GM18505 (cell line): ENCODE measurements around the gene PAPSS1.

ENCODE experiments used
- ATAC-seq: cut with Tn5 transposase; IDR thresholded peaks from one replicate; pipeline ENCODE4 v1.9.1; 2021; ENCODE audit not compliant: unreplicated experiment
- POLR2A ChIP-seq: IDR thresholded peaks from 4 replicates; pipeline ENCODE4 v1.6.1; 2011; ENCODE audit warnings: borderline replicate concordance; ENCODE audit not compliant: insufficient read depth, insufficient read length; ENCODE audit errors: extremely low read depth

PAPSS1 gene

DNA sequence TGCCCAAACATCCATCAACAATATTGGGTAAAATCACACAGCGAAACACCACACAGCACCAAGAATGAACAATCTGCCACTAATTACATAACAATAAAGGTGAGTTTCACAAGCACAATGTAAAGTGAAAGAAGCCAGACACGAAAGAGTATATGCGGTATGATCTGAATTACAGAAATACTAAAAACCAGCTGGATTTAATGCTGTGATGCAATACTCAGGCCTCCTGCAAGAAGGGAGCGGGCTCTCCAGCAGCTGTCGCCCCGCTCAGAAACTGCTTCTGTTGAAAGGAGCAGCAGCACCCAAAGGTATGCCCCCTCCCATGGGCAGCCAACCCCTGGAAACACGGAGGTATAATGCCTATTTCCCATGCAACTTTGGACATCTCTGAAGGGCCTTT is 77.0 kb downstream of the PAPSS1 start:
- no peak for ATAC-seq
- TF ChIP-seq POLR2A: no peak

DNA sequence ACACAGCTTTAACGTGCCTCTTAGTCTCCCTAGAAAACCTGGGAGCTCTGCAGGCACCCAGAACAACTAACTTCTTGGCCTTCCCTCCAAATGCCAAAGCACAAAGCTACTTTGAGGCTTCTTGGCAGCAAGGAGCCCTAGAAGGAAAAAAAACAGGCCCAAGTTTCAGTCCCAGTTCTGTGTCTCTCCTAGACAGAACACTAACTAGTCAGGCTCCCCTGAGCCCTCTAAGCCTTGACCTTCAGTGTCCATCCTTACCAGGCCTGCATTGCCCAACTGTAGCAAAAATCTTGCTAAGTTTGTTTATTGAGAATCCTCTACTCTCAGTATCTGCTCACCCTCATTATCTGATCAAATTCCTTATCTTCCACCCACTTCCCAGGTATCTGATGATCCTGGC is 79.2 kb downstream of the PAPSS1 start:
- ATAC-seq: no peak
- no peak for TF ChIP-seq POLR2A

DNA sequence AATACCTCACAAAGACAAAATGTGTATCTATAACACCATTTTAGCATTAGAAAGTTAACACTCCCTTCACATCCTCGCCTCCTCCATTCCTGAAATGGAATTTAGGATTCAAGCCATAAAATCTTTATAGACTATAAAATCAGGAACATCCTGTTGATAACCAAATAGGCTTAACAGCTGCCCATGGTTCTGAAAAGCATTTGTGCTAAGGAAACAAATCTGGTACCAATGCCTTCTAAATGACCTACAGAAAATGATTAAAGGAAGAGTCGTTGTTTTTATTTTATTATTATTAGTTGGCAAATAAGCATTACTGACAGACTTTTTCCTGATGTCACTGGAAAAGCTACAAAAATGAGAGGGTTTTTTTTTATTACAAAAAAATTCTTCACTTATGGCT is 79.8 kb downstream of the PAPSS1 start:
- no peak for TF ChIP-seq POLR2A
- no peak for ATAC-seq

DNA sequence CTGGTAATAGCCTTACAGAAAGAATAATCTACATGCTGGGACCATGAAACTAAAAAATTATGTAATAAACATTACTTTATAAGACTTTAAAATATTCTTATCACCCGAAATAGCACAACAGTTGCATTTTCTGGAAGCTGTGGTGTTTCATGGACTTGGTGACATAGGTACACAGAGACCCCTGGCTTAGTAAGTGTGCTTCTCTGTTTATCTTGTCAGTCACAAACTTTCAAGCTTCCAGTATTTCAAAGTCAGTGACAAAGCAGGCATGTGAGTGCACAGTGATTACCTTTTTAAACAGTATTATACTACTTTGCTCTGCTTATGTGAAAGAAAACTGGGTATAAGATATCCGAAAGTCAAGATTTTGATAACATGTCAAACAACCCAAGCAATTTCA is 84.3 kb downstream of the PAPSS1 start:
- ATAC-seq: no peak
- no peak for TF ChIP-seq POLR2A

DNA sequence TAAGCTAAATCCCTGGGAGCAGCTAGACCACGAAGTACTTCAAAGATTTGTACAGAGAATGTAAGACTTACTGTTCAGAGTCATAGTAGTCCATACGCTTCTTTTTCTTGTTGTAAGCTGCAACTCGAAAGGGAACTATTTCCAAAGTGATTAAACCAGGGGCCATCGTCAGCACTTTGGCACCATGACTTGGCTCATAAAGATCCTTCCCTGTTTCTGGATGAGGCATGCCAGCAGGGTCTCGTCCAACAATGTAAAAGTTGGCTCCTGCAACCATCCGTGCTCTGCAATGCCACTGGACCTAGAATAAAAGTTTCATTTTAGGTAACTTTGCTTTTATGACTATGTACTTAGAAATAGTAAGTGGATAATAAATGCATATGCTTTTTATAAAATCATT is 88.5 kb downstream of the PAPSS1 start:
- TF ChIP-seq POLR2A: no peak
- ATAC-seq: no peak

DNA sequence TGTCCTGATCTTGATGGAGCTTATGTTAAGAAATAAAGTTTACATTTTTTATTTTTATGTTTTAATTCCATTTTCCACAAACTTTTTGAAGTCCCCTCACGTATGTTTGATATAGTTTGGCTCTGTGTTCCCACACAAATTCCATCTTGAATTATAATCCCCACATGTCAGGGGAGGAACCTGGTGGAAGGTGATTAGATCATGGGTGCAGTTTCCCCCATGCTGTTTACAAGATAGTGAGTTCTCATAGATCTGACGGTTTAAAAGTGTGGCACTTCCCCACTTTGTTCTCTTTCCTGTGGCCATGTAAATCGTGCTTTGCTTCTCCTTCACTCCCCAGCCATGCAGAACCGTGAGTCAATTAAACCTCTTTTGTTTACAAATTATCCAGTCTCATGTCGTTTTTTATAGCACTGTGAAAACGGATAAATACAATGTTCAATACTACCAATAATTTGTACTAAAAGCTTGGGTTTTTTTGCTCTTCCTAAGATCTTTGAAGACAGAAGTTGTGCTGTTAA is 89.8 kb downstream of the PAPSS1 start:
- no peak for ATAC-seq
- no peak for TF ChIP-seq POLR2A

DNA sequence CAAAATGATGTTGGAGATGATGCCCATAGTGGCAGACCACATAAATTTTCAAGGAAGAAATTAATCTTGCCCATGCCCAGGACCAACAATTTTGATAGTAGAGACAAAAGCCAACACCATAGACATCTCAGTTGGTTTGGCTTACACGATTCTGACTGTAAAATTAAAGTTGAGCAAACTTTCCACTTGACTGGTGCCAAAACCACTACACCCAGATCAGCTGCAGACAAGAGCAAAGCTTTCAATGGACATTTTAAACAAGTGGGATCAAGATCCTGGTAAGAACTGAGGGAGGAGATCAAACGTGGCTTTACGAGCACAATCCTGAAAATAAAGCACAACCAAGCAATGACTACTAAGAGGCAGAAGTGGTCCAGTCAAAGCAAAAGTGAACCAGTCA is 90.7 kb downstream of the PAPSS1 start:
- no peak for ATAC-seq
- TF ChIP-seq POLR2A: no peak

DNA sequence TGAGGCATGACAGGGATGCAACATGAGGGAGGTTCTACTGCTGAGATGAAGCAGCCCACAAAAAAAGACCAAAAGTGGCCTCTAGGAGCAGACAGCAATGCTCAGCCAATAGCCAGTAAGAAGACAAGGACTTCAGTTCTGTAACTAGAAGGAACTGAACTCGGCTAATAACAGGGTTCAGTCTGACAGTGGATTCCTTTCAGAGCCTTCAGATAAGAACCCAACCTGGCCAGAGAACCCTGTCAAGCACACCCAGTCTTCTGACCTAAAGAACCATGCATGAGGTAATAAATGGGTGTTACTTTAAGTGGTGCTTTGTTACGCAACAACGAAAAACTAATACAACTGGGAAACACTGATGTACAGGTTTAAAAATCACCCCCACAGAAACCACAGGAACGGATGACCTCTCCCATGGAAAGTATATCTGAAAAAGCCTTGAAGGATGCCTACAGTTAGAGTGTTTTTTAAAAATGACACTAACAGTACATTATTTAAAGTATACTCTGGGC is 94.6 kb downstream of the PAPSS1 start:
- no peak for ATAC-seq
- no peak for TF ChIP-seq POLR2A

DNA sequence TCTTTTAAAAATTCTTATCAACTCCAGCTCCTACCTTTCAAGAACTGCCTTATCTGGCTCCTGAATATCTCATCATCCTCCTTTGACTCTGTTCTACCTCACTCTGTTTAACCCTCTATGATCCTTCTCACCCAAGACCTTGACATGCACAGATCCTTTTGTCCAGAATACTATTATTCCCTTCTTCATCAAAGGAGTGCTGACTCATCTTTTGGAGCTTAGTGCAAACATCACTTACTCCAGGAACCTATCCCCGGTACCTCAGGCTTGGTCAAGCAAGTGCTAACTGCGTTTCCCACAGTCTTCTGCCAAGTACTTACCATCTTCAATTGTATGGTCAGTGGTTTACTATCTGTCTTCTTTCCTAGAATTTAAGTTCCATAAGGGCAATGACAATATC is 96.0 kb downstream of the PAPSS1 start:
- no peak for TF ChIP-seq POLR2A
- ATAC-seq: no peak

DNA sequence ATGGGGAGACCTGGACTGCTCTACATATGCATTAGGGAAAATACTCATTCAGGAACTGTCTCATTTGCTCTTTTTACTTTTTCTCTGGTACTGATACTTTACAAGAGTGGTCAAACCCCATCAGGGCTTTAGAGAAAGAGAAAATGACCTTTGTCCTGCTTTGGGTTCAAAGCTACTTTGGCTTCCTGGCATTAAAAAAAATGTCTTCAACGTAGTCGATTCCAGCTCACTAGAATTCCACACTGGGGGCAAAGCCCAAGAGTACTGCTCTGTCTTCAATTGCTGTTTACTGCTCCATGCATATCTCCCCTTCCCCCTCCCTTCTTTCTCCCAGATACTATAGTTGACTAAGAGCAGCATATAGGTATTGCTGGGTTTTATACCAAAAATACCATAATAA is 98.0 kb downstream of the PAPSS1 start:
- ATAC-seq: no peak
- TF ChIP-seq POLR2A: no peak

DNA sequence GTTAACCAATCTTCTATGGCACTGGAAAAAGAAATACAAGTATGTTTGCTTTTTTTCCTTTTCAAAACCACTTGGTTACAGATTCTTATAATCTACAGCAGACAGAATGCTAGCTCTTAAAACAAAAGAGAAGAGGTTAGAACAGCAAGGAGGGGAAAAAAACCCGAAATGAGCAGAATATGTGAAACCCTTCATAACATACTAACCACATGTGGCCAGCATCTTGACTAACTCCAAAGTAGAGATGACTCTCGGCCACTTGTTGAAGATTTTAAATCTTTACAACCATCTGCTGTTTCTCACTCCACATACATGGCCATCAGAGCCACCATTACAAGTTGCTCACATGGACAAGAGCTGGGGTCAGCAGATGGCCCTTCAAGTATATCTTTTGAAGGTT is 100.3 kb downstream of the PAPSS1 start:
- no peak for ATAC-seq
- no peak for TF ChIP-seq POLR2A

DNA sequence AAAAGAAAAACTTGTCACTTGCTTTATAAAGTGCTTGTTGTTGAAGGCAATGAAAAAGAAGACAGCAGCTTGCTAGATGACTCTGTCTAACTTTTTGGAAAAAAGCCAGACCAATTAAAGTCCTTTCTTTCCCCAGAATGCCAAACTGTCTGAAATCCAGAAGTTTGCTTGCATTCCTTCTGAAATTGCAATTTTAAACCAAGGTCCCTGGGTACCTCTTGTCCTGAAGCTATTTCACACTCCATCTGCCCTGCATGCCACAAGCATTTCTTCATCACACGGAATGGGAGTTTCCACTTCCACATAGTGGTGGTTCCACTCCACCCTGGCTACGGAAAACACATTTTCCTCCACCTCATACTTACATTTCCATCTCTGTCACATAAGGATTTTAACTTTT is 101.0 kb downstream of the PAPSS1 start:
- no peak for ATAC-seq
- no peak for TF ChIP-seq POLR2A

DNA sequence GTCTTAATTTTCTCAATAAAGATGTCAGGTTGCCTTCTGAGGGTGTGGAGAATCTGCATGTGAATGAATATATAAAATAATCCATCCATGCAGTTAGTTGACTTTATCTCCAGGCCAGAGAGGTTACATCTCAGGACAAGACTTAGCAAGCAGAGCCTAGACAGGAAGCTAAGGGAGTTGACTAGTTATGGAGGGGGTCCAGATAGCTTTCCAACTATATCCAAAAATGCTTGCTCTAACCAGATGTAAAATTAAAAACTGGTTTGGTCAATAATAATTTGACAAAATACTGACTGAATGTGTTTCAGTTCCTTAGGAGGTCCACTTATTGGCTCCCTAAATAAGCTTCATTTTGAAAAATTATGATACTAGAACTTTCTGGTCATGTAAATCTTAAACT is 101.4 kb downstream of the PAPSS1 start:
- no peak for TF ChIP-seq POLR2A
- ATAC-seq: no peak

DNA sequence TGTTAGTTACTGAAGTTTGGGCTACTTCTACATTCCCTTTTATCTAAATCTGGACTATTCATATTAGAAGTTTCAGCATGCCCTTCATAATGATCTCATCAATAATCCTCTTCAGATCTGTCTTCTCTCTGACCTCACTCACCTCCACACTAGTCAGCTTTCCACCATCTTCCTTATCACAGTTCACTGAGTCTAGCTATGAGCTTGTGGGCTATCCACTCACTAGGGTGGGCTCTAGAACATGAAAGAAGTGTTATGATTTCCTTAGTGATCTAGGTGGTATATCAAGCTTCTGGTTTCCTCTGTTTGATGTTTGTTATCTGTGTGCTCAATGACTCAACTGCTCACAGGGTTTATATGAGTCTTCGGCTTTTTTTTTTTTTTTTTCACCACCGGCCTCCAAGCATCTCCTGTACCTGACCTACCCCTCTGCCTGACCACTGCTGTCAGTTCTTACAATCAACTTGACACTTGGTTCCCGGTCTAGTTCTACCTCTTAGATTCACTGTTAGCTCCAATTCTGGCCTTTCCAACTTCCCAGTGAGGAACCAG is 103.1 kb downstream of the PAPSS1 start:
- TF ChIP-seq POLR2A: no peak
- ATAC-seq: no peak

DNA sequence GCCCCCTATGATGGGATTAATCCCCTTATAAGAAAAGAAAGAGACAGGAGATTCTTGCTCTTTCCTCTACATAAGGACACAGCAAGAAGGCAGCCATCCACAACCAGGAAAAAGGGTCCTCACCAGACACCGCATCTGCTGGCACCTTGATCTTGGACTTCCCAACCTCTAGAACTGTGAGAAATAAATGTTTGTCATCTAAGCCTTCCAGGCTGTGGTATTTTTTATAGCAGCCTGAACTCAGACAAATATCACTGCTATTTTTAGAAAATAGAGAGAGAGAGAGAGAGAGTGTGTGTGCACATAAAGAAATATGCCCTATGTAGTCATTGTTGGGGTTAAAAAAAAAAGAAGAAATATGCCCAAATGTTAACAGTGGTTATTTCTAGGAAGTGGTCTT is 104.2 kb downstream of the PAPSS1 start:
- no peak for TF ChIP-seq POLR2A
- no peak for ATAC-seq
